Neuron (in vitro differentiated cells): Measurements from ENCODE around the gene NHEJ1.

Experiments used
- H2AFZ ChIP-seq: one replicate; pipeline ENCODE4 v1.6.1; 2013; ENCODE audit warnings: low read depth, mild to moderate bottlenecking, inconsistent platforms, low read length, moderate library complexity
- H3K27me3 ChIP-seq: one replicate; pipeline ENCODE4 v1.6.1; 2013; ENCODE audit warnings: low read length; ENCODE audit not compliant: insufficient read depth
- H3K36me3 ChIP-seq: one replicate; pipeline ENCODE4 v1.6.1; 2013; ENCODE audit warnings: low read length; ENCODE audit not compliant: insufficient read depth
- H3K4me1 ChIP-seq: one replicate; pipeline ENCODE4 v1.6.1; 2013; ENCODE audit warnings: low read length; ENCODE audit not compliant: insufficient read depth
- H3K4me3 ChIP-seq: 2 replicates; pipeline ENCODE4 v1.5.1; 2013; ENCODE audit warnings: mild to moderate bottlenecking, low read length, moderate library complexity
- H3K9me3 ChIP-seq: one replicate; pipeline ENCODE4 v1.6.1; 2013; ENCODE audit warnings: low read length

NHEJ1 gene

GRCh38 chr2:219133976-219134375 lies 26.6 kb downstream of the NHEJ1 start:
- Histone ChIP-seq H3K4me3 (no peak overlapping the region), H3K27me3 (no peaks in the 10 kb centered on the region), H3K4me1 (no peaks in the 10 kb centered on the region), H3K9me3 (no peaks in the 10 kb centered on the region), H3K36me3 (no peaks in the 10 kb centered on the region), H2AFZ (no peak overlapping the region)

DNA sequence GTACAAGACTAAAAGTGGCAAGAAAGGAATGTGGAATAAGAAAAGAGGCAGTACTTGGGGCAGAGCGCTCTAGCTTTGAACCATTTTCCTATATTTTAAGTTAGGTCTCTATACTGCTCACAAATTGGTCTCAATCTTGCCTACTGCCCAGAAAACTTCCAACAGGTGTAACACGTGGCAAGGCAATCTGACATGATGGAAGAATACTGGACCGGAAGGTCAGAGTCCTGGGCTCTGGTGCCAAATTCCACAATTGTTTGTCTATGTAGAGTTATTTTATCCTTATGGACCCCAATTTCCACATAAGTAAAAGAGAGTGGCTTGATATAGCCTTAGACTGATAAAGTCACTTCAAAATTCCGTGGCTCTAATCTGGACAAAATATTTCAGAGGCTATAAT lies 28.9 kb downstream of the NHEJ1 start:
- H3K4me1 ChIP-seq, result no peaks in the 10 kb centered on the region
- H3K27me3 ChIP-seq, result no peaks in the 10 kb centered on the region

DNA sequence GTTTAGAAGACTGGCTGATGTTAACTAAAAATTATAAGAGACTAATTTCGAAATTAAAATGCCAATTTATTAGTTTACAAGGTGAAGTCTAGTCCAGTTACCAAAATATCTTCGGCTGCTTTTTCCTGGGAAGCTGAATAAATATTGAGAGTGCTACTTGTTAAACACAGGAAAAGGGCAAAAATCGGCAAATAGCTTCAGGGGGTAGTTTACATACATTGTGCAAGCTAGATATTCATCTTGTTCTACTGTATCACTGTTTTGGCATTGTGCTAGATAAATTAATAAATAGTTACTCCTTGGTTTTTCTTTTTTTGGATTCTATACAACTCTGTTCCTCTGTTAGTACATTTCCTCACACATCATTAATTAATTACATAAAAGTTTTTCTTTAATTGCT lies 29.3 kb downstream of the NHEJ1 start:
- H3K4me3 ChIP-seq, result no peak overlapping the region
- no peaks in the 10 kb centered on the region for H3K4me1 ChIP-seq
- no peaks in the 10 kb centered on the region for H3K9me3 ChIP-seq
- H2AFZ ChIP-seq, result no peak overlapping the region
- no peaks in the 10 kb centered on the region for H3K36me3 ChIP-seq
- no peaks in the 10 kb centered on the region for H3K27me3 ChIP-seq

More for the DNA sequence above, 28.9 kb downstream of the NHEJ1 start:
- H2AFZ ChIP-seq, result no peak overlapping the region
- H3K4me3 ChIP-seq, result no peak overlapping the region
- H3K9me3 ChIP-seq, result no peaks in the 10 kb centered on the region
- no peaks in the 10 kb centered on the region for H3K36me3 ChIP-seq

- Histone ChIP-seq H3K4me3 (no peak overlapping the region), H2AFZ (no peak overlapping the region), H3K27me3 (no peaks in the 10 kb centered on the region), H3K9me3 (no peaks in the 10 kb centered on the region), H3K36me3 (no peaks in the 10 kb centered on the region), H3K4me1 (no peaks in the 10 kb centered on the region)
These were observed 31.0 kb downstream of the NHEJ1 start for GRCh38 chr2:219129589-219129988.

DNA sequence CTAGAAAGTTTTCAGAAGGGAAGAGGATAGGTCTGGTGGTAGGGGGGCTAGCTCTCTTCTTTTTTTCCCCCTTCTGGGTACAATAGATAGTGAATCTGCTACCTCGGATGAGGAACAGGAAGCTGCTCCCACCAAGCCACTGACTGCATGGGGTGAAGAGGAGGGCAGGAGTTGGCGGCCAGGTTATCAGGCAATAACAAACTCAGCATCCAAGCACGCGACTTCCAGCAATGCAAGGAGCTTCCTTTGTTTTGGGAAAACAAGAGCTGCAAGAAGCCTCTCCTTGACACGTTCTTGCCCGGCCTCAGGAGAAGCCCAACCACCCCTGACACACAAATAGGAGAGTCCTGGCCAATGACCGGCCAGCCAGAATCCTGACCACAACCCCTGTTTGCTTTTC lies 32.2 kb downstream of the NHEJ1 start:
- H3K4me1 ChIP-seq, result peaks cover under 1% of the 10 kb centered on the region
- H3K9me3 ChIP-seq, result no peaks in the 10 kb centered on the region
- no peaks in the 10 kb centered on the region for H3K27me3 ChIP-seq
- no peak overlapping the region for H3K4me3 ChIP-seq
- H2AFZ ChIP-seq, result no peak overlapping the region
- no peaks in the 10 kb centered on the region for H3K36me3 ChIP-seq

- H3K4me3 ChIP-seq, result no peak overlapping the region
- peaks cover 12% of the 10 kb centered on the region for H3K4me1 ChIP-seq
- no peak overlapping the region for H2AFZ ChIP-seq
These were observed 33.5 kb downstream of the NHEJ1 start for GRCh38 chr2:219127037-219127635.

DNA sequence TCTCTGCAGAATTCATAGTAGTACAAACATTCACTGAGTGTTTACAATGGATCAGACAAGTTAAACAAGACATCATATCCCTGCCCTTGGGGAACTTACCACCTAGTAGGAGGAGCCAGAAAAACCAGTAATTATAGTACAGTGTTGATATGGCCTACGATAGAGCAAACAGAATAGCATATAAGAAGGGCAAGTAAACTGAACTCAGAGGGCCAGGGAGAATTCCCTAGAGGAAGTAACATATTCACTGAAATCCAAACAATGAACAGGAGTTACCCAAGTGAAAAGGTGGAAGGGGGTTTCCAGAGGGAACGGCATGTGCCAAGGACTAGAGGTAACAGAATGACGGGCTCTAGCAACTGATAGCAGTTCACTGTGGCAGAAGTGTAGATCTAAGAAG lies 34.1 kb downstream of the NHEJ1 start:
- H3K4me1 ChIP-seq, result peaks cover 12% of the 10 kb centered on the region
- no peak overlapping the region for H3K4me3 ChIP-seq
- no peaks in the 10 kb centered on the region for H3K9me3 ChIP-seq
- no peaks in the 10 kb centered on the region for H3K36me3 ChIP-seq
- H3K27me3 ChIP-seq, result no peaks in the 10 kb centered on the region
- H2AFZ ChIP-seq, result no peak overlapping the region

More at GRCh38 chr2:219127037-219127635, 33.5 kb downstream of the NHEJ1 start:
- no peaks in the 10 kb centered on the region for H3K9me3 ChIP-seq
- H3K36me3 ChIP-seq, result no peaks in the 10 kb centered on the region
- H3K27me3 ChIP-seq, result no peaks in the 10 kb centered on the region

DNA sequence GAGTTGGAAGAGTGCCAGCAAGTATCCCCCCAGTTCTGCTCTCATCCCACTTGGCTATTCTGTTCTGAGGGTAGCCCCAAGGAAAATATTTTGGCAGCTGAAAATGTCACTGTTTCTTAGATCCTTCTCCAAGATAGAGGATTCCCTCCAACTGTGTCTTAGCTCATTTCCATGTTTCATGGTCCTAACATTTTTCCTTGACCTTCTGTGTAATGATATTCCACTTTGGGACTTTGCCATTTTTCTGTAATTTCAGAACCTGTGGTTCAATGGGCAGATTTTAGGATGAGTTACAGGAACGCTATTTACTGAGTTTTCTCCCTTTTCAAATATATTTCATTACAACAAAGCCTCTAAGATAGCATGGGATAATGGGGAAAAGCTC lies 34.7 kb downstream of the NHEJ1 start:
- Histone ChIP-seq H3K4me1 (peaks cover 12% of the 10 kb centered on the region), H3K27me3 (no peaks in the 10 kb centered on the region), H3K4me3 (no peak overlapping the region), H2AFZ (no peak overlapping the region), H3K9me3 (no peaks in the 10 kb centered on the region), H3K36me3 (no peaks in the 10 kb centered on the region)

GRCh38 chr2:219125225-219125885 lies 35.3 kb downstream of the NHEJ1 start:
- Histone ChIP-seq H3K9me3 (no peaks in the 10 kb centered on the region), H3K4me1 (peaks cover 12% of the 10 kb centered on the region), H3K27me3 (no peaks in the 10 kb centered on the region), H2AFZ (no peak overlapping the region), H3K4me3 (no peak overlapping the region), H3K36me3 (no peaks in the 10 kb centered on the region)

GRCh38 chr2:219124381-219125110 lies 36.1 kb downstream of the NHEJ1 start:
- no peak overlapping the region for H3K4me3 ChIP-seq
- no peaks in the 10 kb centered on the region for H3K9me3 ChIP-seq
- H3K4me1 ChIP-seq, result peaks cover 12% of the 10 kb centered on the region
- no peaks in the 10 kb centered on the region for H3K36me3 ChIP-seq
- H2AFZ ChIP-seq, result no peak overlapping the region
- no peaks in the 10 kb centered on the region for H3K27me3 ChIP-seq

- H3K9me3 ChIP-seq, result no peaks in the 10 kb centered on the region
- peaks cover 12% of the 10 kb centered on the region for H3K4me1 ChIP-seq
- H2AFZ ChIP-seq, result no peak overlapping the region
- H3K36me3 ChIP-seq, result no peaks in the 10 kb centered on the region
- H3K27me3 ChIP-seq, result no peaks in the 10 kb centered on the region
- H3K4me3 ChIP-seq, result no peak overlapping the region
These were observed 37.1 kb downstream of the NHEJ1 start for GRCh38 chr2:219123356-219124135.

DNA sequence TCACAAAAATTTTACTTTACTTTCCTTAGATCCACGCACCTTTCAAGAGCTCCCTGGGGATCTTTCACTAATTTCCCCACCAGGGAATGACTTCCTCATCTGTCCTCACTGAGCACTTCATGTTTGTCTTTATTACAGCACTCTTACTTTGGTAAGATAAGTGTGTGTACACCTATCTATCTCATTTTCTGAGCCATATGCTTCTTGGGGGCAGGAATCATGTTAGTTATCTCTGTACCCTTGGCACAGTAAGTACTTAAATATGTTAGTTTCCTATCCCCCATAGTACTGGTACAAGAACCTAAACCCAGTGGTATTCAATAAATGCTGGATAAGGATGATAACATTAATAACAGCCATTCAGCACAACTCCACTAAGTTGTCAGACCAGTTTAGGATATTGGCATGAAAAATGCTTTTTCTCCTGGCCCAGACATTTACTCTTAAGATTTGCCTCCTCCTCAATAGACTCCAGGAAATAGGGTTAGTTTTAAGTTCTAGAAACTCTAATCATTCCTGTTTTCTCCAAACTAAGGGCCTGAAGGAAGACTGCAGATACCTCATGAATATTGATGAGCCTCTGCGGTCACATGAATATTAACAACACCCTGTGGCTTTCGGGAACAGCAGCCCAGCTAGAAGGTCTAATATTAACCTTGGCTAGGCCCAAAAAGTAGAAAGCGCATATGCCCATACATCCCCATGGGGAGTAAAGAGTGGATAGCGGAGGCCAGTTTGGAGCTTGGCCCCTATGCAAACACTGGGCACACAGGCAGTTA lies 38.2 kb downstream of the NHEJ1 start:
- no peak overlapping the region for H3K4me3 ChIP-seq
- H3K9me3 ChIP-seq, result no peaks in the 10 kb centered on the region
- no peaks in the 10 kb centered on the region for H3K36me3 ChIP-seq
- peak overlapping the region; percentile 1 for H2AFZ ChIP-seq
- peaks cover 12% of the 10 kb centered on the region for H3K4me1 ChIP-seq
- H3K27me3 ChIP-seq, result no peaks in the 10 kb centered on the region
